GM23248 (cell line): ENCODE results near the gene HEPACAM.

Source experiments
- EZH2 ChIP-seq: fragments of 200-600 bp; sonication (generic); IDR thresholded peaks from 2 replicates; pipeline ENCODE4 v1.6.1; 2018; ENCODE audit warnings: antibody characterized with exemption, mild to moderate bottlenecking; ENCODE audit not compliant: insufficient read depth, poor library complexity, severe bottlenecking
- EZH2phosphoT487 ChIP-seq: fragments of 200-600 bp; sonication (generic); IDR thresholded peaks from 2 replicates; pipeline ENCODE4 v1.6.1; 2018; ENCODE audit warnings: antibody characterized with exemption, moderate library complexity, mild to moderate bottlenecking, low read depth; ENCODE audit not compliant: insufficient read depth

DNA sequence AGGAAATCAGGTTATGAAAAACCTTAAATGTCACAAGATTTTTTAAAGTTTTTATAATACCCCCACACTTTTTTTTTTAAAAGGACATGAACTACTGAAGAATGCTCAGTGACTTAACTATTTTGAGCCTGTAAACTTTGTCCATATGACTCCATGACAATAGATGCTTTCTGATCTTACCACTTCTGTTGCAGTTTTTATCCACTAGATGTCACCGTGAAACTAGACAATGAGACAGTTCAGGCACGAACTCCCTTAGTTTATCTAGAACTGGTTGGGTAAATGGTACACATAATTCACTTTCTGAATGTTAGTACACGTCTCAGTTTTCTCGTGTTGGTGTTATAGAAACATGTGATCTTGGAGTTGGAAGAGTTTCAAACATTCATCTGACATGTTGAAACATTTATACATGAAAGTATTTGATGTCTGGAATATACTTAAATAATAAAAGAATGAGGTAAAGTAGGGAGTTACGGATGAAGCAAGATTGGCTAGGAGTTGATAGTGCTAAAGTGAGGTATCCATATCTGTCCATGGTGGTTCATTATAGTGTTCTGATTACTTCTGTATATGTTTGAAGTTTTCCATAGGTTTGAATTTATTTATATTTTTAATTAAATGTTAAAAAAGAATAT is 26.2 kb upstream of the HEPACAM start:
- TF ChIP-seq EZH2 (no peak), EZH2phosphoT487 (no peak)
